ENCODE data around the gene AGAP5.

DNA sequence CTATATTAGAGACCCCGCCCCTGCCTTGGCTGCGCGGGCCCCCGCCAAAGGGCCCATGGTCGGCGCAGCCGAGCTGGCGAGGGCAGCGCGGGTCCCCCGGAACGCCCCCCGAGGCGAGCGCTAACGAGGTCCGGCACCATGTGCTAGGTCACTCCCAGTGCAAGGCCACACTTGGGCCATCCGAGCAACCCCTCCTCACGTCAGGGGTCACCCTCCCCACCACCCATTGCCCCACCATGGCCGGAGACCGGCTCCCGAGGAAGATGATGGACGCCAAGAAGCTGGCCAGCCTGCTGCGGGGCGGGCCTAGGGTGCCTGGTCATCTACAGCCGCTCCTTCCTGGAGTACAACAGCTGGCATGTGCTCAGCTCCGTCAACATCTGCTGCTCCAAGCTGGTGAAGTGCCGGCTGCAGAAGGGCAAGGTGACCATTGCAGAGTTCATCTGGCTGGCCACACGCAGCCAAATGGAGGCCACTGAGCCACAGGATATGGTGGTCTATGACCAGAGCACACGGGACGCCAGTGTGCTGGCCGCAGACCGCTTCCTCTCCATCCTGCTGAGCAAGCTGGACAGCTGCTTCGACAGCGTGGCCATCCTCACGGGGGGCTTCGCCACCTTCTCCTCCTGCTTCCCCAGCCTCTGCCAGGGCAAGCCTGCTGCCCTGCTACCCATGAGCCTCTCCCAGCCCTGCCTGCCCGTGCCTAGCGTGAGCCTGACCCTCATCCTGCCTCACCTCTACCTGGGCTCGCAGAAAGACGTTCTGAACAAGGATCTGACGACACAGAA lies 33.9 kb upstream of the AGAP5 start:
- TF ChIP-seq, protein P1, sequence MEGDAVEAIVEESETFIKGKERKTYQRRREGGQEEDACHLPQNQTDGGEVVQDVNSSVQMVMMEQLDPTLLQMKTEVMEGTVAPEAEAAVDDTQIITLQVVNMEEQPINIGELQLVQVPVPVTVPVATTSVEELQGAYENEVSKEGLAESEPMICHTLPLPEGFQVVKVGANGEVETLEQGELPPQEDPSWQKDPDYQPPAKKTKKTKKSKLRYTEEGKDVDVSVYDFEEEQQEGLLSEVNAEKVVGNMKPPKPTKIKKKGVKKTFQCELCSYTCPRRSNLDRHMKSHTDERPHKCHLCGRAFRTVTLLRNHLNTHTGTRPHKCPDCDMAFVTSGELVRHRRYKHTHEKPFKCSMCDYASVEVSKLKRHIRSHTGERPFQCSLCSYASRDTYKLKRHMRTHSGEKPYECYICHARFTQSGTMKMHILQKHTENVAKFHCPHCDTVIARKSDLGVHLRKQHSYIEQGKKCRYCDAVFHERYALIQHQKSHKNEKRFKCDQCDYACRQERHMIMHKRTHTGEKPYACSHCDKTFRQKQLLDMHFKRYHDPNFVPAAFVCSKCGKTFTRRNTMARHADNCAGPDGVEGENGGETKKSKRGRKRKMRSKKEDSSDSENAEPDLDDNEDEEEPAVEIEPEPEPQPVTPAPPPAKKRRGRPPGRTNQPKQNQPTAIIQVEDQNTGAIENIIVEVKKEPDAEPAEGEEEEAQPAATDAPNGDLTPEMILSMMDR (IDR thresholded peaks at IDR 0.05), result no peak
- no peak for TF ChIP-seq POLR2A (IDR thresholded peaks at IDR 0.05)

Data from upper lobe of left lung (tissue), 4 donors.